H1 (cell line): ENCODE results near the gene TEX10. TPM values are rescaled to one million over a fixed set of nuclear protein-coding genes. Genes with fewer than 3 reads are reported as not detected.

Experiments
- CHD2 ChIP-seq: IDR thresholded peaks from 2 replicates; pipeline ENCODE4 v1.6.1; 2012; ENCODE audit warnings: low read length, improper control_type of control experiment
- POLR2A ChIP-seq, 2 experiments: IDR thresholded peaks; 1 replicate in 1 of 2; 2 replicates in 1 of 2; pipeline ENCODE4 v1.6.1; 2011; ENCODE audit warnings: low read depth in 2 of 2, low read length in 2 of 2, mild to moderate bottlenecking in 2 of 2; ENCODE audit errors: control extremely low read depth in 1 of 2
- SP2 ChIP-seq: IDR thresholded peaks from 2 replicates; pipeline ENCODE4 v1.6.1; 2012; ENCODE audit warnings: mild to moderate bottlenecking, low read length, inconsistent platforms
- TAF7 ChIP-seq: optimal IDR thresholded peaks from 2 replicates; pipeline ENCODE3; 2011; ENCODE audit warnings: low read depth, mild to moderate bottlenecking, inconsistent platforms, low read length, moderate library complexity, borderline replicate concordance
- polyA plus RNA-seq, 7 experiments: library from polyadenylated mRNA; depleted of rRNA in 3 of 7; stranded (reverse) in 5 of 7; unstranded in 2 of 7; fragments of >200 nt in 5 of 7; fragments of 200-250 nt in 2 of 7; gene quantifications; 1 replicate in 5 of 7; 2 replicates in 1 of 7; 4 replicates in 1 of 7; pipeline versions ENCODE4 v1.2.1 to v1.2.3, GENCODE V29; 2011 to 2013; ENCODE audit warnings: missing spikeins in 2 of 7, mixed read lengths in 2 of 7
- total RNA-seq: library from RNA; stranded (reverse); fragmentation: NEBNext Ultra II Directional; extraction: Animal tissue kit (Norgen Biotek cat#: 25700); gene quantifications from 2 replicates; pipeline ENCODE4 v1.2.1, GENCODE V29; 2021
- TF ChIP-seq, protein P1 (sequence below), 3 experiments: IDR thresholded peaks; 1 replicate in 2 of 3; 2 replicates in 1 of 3; pipeline versions ENCODE4 v1.5.1 to v1.6.1; 2011; ENCODE audit warnings: low read length in 3 of 3, mild to moderate bottlenecking in 3 of 3, inconsistent platforms in 2 of 3, low read depth in 1 of 3, moderate library complexity in 1 of 3; ENCODE audit not compliant: insufficient read depth in 1 of 3; ENCODE audit errors: control extremely low read depth in 1 of 3

Gene TEX10
- total and polyA plus RNA-seq, 2 of the 8 experiments (the other 6 are each of a cell fraction or from before 2014, with no cell fraction given) = 46.9 to 81.0 TPM

DNA sequence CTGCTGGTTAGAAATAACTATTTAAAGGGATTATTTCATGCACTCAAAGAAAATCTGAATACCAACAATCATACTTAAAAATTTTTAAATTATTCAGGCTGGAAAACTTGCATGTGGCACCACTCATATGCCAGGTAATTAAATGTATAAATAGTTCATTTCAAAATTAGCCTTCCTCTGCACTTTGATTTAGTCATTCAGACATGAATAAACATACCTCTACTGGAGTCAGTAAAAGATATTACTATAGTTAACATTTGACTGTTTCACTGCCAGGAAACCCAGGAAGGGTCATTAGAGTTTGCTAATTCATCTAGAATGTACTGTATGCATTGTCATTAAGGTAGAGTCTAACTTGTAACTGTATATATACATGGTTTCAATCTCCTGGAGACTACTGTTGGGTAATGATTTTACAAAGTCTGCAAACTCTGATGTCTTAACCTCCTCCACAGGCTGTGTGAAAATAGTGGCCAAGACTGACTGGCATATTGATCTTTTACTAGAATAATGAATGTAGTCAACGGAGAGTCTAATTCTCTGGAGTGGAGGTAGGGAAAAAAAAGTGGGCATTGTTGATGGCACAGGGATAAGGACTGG lies 43.7 kb downstream of the TEX10 start (continued):
- TF ChIP-seq TAF7 (no peak), POLR2A (IDR thresholded peaks at IDR 0.05; ENCODE audit: control extremely low read depth in 1 of 2, low read depth in 2 of 2, low read length in 2 of 2) (no peak), SP2 (no peak), CHD2 (no peak)
- TF ChIP-seq, protein P1, sequence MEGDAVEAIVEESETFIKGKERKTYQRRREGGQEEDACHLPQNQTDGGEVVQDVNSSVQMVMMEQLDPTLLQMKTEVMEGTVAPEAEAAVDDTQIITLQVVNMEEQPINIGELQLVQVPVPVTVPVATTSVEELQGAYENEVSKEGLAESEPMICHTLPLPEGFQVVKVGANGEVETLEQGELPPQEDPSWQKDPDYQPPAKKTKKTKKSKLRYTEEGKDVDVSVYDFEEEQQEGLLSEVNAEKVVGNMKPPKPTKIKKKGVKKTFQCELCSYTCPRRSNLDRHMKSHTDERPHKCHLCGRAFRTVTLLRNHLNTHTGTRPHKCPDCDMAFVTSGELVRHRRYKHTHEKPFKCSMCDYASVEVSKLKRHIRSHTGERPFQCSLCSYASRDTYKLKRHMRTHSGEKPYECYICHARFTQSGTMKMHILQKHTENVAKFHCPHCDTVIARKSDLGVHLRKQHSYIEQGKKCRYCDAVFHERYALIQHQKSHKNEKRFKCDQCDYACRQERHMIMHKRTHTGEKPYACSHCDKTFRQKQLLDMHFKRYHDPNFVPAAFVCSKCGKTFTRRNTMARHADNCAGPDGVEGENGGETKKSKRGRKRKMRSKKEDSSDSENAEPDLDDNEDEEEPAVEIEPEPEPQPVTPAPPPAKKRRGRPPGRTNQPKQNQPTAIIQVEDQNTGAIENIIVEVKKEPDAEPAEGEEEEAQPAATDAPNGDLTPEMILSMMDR (IDR thresholded peaks at IDR 0.05; ENCODE audit: control extremely low read depth in 1 of 3, insufficient read depth in 1 of 3, low read depth in 1 of 3, low read length in 3 of 3) = no peak
